Cortex of kidney (tissue), 1 donor: ENCODE measurements around the gene AFAP1L2.

Source experiments
- DNase-seq: peaks from one replicate; lab custom pipeline; 2025; lab: John Stamatoyannopoulos, UW

AFAP1L2 gene

GRCh38 chr10:114266521-114266920, 137.8 kb downstream of the AFAP1L2 start:
- DNase-seq, result no peak

- DNase-seq, result no peak
Measured at GRCh38 chr10:114265392-114266053, 138.8 kb downstream of the AFAP1L2 start.

GRCh38 chr10:114262496-114262895, 141.8 kb downstream of the AFAP1L2 start:
- no peak for DNase-seq

- DNase-seq, result no peak
Measured at GRCh38 chr10:114261076-114261475, 143.2 kb downstream of the AFAP1L2 start.

GRCh38 chr10:114260366-114260765, 143.9 kb downstream of the AFAP1L2 start:
- DNase-seq, result no peak

- no peak for DNase-seq
Measured at GRCh38 chr10:114259824-114260223, 144.5 kb downstream of the AFAP1L2 start.

GRCh38 chr10:114258274-114258840, 145.9 kb downstream of the AFAP1L2 start:
- DNase-seq, result no peak

- DNase-seq, result no peak
Measured at GRCh38 chr10:114257498-114257897, 146.8 kb downstream of the AFAP1L2 start.

- DNase-seq, result no peak
Measured at GRCh38 chr10:114256822-114257221, 147.5 kb downstream of the AFAP1L2 start.

- no peak for DNase-seq
Measured at GRCh38 chr10:114256008-114256765, 148.1 kb downstream of the AFAP1L2 start.

GRCh38 chr10:114255227-114255626, 149.1 kb downstream of the AFAP1L2 start:
- no peak for DNase-seq

- no peak for DNase-seq
Measured at GRCh38 chr10:114252883-114253282, 151.4 kb downstream of the AFAP1L2 start.

GRCh38 chr10:114252092-114252491, 152.2 kb downstream of the AFAP1L2 start:
- no peak for DNase-seq

- DNase-seq, result no peak
Measured at GRCh38 chr10:114250716-114251115, 153.6 kb downstream of the AFAP1L2 start.

- DNase-seq, result no peak
Measured at GRCh38 chr10:114250236-114250635, 154.1 kb downstream of the AFAP1L2 start.

GRCh38 chr10:114246679-114247305, 157.5 kb downstream of the AFAP1L2 start:
- no peak for DNase-seq

GRCh38 chr10:114245121-114245791, 159.0 kb downstream of the AFAP1L2 start:
- DNase-seq, result no peak
